GM21723 (cell line): ENCODE data around the gene GLG1.
"Not testable (repeated sequence)": the region's sequence is repeated elsewhere in the genome, so short reads cannot be mapped to it uniquely, and the experiment has no call there.

Experiments
- ATAC-seq: cut with Tn5 transposase; IDR thresholded peaks from one replicate; pipeline ENCODE4 v1.9.1; 2021; ENCODE audit warnings: mild to moderate bottlenecking, moderate library complexity; ENCODE audit not compliant: unreplicated experiment

The GLG1 gene

DNA sequence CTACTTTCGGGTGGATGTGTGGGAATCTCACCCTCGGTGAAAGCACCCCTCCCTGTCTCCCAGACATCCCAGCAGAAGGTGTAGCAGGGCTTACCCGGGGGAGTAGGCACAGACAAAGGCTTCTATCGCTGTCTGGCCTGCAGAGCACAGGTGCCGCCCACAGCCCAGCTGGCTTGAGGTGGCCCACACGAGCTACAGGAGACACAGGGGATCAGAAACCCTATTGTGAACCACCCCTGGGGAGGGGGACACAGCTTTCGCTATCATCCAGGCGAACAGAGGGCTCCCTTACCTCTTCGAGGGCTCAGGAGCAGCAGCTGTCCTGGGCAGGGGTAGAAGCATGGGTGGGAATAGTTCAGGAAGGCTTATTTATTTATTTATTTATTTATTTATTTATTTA is 193.4 kb downstream of the GLG1 start:
- not testable (repeated sequence) for ATAC-seq

DNA sequence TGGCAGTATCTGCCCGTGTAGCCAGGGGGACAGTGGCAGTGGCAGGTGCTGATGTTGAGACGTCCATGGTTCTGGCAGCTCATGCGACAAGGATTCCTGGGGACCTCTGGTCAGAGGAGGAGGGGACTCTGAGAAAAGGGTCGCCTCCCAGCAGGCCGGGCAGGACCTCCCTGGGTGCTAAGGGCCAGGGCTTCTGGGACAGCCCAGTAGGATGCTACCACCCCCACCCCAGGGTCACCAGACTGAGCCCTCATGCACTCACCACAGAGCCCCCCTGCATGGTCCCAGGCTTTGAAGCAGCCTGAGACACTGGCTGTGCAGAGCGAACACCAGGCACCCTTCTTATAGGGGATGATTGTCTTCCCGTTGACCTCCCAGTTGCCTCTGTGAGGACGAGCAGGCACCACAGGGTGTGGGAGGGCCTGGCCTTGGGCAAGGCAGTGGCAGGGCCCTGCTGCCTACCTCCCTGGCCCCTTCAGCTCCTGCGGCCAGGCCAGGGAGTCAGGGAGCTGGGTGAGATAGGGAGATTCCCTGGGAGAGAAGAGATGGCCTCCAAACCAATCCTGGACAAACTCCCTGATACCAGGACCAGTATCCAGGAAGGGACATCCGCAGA is 194.0 kb downstream of the GLG1 start:
- not testable (repeated sequence) for ATAC-seq

DNA sequence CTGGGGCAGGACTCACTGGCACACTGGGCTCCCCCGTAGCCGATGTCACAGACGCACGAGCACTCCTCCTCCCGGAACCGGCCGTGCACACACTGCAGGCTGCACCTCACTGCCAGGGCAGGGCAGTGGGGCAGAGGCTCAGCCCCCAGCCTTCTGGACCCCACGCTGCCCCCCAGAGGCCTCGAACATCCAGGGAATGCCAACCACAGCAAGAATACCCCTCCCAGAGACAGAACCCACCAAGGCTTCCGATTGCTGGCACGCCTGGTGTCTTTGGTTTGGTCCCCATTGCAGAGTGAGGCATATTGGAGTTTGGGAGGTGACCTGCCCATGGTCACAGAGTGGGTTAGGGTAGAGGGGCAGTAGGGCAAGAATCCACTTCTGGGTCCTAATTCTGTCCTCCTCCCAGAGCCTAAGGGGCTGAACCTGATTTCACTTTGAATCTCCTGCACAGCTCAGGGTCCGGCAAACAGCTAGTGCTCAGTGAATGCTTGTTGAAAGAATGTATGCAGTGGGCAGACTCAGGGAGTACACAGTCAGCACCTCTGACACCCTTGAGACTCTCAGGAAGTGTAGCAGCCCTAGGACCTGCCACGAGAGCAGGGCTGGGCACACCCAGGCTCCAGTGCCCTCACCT is 194.7 kb downstream of the GLG1 start:
- not testable (repeated sequence) for ATAC-seq

DNA sequence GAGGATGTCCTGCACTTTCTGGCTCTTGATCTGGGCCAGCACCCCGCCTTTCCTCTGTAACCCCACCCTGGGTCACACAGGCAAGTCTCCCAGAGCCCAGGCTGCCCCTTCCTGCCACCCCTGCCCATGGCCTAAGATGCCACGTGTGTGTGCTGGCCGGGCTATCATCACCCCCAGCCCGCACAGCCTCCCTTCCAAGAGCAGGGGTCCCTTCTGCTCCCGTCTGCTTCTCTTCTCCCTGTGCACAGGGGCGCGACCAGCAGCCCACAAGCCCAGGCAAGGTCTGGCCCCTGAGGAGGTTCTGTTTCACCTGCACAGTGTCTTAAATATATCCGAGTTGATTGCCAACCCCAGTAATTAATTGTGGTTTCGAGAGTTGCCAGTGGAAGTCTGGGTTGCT is 195.9 kb downstream of the GLG1 start:
- ATAC-seq: not testable (repeated sequence)

DNA sequence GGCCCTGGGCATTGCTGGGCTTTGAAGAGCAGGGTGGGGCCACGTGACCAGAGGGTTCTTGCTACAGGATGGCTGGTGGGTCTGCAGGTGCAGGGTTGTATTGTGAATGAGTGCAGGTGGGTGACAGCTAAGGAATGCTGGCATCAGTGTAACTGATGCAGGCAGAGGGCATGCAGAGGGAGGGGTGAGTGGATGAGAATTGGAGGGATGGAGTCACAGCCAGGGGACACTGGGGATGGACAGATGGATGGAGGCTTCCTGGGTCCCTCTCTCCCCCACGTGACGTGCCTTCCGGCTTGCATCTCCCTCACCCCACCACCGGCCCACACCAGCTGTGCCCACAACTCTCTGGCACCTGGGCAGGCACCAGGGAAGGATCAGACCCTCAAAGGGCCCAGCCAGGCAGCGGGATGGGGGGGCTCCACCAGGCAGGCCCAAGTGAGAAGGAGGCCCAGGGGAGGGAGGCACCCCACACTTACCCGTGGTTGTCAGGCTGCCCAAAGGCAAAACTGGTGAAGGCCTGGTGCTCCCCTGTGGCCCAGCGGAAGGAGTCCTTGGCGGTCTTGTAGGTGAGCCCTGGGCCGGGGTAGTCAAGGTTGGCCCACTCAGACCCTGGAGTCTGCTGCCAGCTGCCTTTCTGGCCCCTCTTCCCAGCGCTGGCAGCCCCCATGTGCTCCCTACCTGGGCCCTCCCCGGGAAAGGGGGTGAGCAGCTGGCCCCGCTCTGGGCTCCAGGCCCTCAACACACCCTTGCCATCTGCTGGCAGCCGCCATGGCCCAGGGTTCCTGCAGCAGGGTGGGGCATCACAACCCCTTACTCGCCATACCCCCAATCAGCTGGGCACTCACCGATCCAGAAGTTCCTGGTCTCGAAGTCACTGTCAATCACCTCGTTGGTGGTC is 196.6 kb downstream of the GLG1 start:
- ATAC-seq: not testable (repeated sequence)

DNA sequence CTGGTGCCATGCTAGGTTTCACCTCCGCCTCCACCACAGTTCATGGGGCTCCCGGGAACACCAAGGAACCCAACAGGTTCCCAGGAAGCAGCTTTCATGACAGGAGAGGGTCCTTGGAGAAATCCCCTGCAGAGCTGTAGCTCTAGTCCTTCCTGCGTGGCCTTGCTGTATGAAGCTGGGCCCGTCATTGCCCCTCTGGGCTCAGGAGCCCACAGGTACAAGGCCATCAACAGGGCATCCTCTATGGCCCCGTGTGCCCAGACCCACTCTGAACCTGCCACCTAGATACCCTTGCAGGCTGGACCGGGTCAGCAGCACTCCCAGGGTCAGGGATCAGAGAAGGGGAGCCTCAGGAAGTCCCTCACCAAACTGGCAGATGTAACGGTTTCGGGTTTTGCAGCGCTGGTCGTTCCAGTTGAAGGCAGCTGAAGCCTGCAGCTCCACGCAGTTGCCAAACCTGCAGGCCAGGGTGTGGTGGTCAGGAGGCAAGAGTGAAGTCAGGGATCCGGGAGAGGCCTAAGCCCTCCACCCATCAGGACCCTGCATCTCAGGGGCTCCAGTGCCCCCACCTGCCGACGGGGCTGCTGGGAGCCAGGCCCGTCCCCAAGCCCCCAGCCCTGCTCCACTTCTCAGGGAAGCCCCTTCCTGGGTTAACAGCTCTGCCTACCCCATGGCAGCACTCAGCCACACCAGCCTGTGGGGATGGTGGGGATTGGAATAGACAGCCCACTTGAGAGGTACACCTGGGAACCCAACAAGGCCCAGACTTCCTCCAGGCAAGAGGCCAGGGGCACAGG is 197.5 kb downstream of the GLG1 start:
- not testable (repeated sequence) for ATAC-seq

DNA sequence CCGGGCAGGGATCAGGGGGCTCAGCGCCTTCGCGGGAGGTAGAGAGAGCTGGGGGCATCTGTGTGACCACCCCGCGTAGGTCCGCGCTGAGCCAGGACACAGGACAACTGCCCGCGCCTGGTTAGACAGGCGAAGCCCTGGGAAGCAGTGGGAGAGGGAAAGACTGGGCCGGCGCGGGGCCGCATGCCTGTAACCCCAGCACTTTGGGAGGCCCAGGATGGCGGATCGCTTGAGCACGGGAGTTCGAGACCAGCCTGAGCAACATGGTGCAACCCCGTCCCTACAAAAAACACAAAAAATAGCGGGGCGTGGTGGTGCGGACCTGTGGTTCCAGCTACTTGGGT is 199.6 kb downstream of the GLG1 start:
- ATAC-seq: not testable (repeated sequence)

DNA sequence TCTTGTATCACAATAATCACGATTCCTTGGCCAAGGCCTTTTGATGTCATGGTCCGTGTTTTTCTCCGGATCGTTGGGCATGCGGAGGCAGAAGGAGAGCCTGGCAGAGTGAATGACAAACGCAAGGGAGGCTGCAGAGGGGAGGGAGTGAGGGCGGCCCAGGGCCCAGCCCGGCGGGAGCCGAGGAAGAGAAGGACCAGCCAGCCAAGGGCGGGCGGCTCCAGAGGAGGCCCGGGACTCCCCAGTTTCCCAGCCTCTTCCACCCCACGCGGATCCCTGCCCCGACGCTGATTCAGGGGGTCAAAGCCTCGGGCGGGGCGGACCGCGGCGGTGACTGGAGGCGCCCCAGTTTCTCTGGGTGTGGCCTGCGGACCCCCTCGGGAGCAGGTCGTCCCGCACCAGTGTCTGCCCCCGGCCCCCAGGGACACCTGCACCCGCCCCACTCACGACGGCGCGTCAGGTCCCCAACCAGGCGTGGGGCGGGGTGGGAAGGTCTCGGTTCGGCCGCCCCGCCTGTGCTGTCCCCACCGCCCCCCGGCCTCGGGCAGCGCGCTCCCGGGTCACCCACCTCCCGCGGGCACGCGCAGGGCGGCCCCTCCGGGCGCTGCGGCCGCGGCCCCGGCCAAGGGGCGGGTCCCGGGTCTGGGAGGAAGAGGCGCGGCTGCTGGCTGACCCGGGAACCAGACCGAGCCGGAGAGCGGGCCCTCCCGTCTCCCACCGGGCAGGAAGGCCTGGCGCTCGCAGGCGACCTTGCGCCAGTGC is 200.1 kb downstream of the GLG1 start:
- ATAC-seq: not testable (repeated sequence)

DNA sequence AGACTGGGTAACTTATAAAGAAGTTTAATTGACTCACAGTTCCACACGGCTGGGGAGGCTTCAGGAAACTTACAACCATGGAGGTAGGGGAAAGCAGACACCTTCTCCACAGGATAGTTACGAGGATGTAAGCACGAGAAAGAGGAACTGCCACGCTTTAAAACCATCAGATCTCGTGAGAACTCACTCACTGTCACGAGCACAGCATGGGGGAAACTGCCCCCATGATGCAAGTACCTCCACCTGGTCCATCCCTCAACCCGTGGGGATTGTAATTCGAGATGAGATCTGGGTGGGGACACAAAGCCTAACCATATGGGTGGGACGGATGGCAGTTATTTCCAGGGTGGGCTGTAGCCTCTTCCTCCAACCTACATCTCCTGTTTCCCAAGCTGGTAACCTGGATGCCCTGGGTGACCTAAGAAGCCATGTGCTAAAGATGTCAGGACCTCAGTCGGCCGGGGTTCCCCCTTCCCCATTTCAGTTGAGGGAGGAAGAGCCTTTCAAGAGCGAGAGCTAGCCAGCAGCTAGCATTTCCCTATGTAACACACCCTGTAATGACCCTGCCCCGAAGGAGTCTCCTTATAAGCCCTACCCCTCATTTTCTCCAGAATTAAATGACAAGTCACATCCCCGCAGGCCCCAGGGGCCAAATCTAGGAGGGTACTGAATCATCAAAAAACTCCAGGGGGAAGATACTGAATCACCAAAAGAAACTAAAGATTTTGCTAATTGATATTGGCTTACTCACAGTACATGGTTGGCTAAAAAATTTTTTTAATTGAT is 202.6 kb downstream of the GLG1 start:
- ATAC-seq: not testable (repeated sequence)

DNA sequence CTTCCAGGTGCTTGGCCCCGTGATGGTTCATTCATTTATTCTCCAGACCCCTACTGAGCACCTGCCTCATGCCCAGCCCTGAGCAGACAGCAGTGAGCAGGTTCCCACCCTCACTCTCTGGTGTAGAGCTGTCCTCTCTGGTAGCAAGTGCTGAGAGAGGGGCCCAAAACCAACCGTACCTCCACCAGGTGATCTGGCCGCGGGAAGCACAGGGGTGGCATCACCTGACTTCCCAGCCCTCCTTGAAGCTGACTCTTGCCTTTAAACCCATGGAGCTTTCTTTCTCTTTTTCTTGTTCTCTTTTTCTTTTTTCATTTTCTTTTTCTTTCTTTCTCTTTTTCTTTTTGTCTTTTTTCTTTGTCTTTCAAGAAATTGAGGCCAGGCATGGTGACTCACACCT is 206.7 kb downstream of the GLG1 start:
- ATAC-seq: not testable (repeated sequence)

DNA sequence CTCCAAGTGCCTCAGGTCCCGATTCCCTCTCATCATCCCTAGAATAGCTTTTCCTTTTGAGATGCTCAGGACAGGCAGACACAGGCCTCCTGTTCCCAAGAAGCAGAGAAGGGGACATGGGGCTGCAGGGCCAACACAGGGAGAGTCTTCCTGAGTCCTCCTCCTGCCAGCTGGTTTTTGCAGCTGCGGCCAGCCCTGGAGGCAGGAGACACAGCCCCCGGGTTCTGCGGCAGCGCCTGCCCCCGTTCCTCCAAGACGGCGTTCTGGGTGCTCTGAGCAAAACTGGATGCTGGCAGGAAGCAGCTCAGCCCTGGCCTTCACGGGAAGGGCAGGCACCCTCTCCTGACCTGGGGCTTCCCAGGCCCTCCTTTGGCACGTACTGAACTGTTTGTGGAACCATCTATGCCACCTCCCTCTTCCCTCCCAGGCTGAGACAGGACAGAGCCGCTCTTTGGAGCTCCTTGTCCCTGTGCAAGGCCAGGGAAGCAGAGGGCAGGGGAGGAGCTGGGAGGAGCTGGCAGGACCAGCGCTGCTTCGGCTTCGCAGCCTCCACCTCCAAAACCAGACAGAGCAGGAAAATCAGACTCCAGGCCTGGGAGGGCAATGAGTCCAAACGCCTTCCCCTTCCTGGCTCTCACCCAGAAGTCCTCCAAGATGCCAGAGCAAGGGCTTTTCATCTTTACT is 208.6 kb downstream of the GLG1 start:
- ATAC-seq: not testable (repeated sequence)
